Measurements from ENCODE around the gene NHERF2.

NHERF2 gene

DNA sequence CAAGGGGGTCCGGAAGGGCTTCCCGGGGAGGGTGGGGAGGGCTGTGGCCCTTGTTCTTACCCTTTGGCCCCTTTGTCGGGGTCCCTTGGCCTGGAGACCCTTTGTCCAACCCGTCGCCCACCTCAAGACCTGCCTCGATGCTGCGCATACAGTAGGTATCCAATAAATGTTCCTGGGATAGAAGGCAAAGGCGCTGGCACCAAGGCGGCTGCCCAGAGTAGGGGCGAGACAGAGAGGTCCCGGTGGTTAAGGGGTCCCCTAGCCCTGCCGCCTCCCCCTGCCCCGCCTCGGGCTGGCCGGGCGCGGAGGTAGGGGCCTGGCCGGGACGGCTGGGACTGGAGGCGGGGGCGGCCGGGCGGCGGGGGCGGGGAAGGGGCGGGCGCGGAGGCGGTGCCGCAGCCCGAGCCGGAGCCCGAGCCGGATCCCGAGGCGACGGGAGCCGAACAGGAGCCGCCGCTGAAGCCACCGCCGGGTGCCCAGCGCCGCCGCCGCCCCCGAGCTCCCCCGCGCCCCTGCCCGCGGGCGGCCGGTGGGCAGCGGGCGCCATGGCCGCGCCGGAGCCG is at the start of gene NHERF2:
Gene NHERF2 (plus strand): TSS at position 442 of the 563 bp plus-strand sequence. CDS start 104 bp downstream, at position 546.
- DNase-seq = peak; percentile 54

GRCh38 chr16:1976951-1977874 is 49.5 kb upstream of the NHERF2 start:
- DNase-seq = no peak

- DNase-seq = no peak
Measured at GRCh38 chr16:1977875-1978268, 48.8 kb upstream of the NHERF2 start.

DNA sequence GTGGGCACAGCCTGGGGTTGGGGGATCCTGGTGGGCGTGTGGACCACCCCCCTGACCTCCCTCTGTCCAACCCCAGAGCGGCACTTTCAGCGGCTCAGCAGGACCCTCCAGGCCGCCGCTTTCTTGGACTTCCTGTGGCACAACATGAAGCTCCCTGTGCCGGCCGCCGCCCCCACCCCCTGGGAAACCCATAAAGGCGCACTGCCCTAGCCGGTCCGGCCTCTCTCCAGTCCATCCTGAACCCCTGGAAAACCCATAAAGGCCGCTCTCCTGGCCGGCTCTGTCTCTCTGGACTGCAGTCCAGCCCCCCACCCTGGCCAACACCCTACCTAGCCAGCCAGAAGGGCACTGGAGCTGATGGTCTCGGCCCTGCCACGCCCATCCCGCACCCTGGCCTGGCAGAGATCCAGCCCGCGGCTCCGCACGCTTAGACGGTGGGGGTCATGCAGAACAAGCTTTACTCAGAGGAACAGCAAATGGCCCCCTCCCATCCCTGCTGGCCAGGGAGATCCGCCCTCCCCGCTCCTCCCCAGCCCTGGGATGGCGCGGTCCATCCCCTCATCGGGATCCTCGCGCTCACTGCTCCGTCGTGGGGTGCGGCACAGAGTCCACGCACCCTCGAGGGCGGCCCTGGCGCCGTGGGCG is 48.1 kb upstream of the NHERF2 start:
- DNase-seq = no peak

GRCh38 chr16:1979271-1980029 is 47.3 kb upstream of the NHERF2 start:
- DNase-seq = no peak

DNA sequence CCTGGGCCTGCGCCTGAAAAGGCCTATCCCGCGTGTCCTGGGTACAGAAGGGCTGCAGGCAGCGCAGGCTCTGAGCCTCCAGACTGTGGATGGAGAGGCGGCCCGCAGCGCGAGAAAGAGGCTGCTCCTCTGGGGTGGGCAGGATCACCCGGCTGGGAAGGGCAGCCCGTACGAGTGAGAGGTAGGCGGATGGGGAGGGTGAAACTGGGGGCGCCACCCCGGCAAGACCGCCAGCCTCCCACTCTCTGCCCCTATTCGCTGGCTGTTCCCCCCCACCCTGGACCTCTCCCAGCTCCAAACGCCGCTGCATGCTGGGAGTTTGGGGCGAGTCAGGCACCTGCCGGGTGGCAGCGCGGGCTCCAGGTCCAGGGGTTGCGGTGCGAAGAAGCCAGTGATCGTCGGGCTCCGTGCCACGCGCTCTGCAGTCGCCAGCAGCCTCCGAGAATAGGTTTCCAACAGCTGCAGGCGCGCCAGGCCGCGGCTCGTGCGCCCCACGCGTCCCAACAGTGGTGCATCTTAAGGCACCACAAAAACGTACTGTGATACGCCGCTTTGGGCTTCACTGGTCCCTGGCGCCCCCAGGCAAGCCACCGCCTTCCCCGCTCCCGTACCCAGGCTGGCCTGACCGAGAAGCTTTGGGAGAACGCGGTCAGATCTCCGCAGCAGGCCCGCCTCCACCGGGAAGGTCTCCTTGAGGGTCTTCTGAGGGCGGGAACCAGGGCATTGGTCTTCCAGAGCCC is 46.5 kb upstream of the NHERF2 start:
- DNase-seq = peak; percentile 55

- no peak for DNase-seq
Measured at GRCh38 chr16:1980770-1981087, 46.0 kb upstream of the NHERF2 start.

GRCh38 chr16:1981398-1981836 is 45.3 kb upstream of the NHERF2 start, which contains the start of gene NOXO1:
TSS of gene NOXO1 (minus strand) at chr16:1981469. CDS start at chr16:1981179, 290 bp downstream.
- DNase-seq = no peak

GRCh38 chr16:1982013-1982433 is 44.7 kb upstream of the NHERF2 start:
- no peak for DNase-seq

GRCh38 chr16:1982991-1983543 is 43.6 kb upstream of the NHERF2 start:
- DNase-seq = no peak

GRCh38 chr16:1983544-1984346 is 43.0 kb upstream of the NHERF2 start, which contains the start of gene GFER:
TSS of gene GFER (plus strand) at chr16:1984193. CDS start at chr16:1984219, 26 bp downstream.
- peak; percentile 94 for DNase-seq

- no peak for DNase-seq
Measured at GRCh38 chr16:1984347-1985225, 42.1 kb upstream of the NHERF2 start.

DNA sequence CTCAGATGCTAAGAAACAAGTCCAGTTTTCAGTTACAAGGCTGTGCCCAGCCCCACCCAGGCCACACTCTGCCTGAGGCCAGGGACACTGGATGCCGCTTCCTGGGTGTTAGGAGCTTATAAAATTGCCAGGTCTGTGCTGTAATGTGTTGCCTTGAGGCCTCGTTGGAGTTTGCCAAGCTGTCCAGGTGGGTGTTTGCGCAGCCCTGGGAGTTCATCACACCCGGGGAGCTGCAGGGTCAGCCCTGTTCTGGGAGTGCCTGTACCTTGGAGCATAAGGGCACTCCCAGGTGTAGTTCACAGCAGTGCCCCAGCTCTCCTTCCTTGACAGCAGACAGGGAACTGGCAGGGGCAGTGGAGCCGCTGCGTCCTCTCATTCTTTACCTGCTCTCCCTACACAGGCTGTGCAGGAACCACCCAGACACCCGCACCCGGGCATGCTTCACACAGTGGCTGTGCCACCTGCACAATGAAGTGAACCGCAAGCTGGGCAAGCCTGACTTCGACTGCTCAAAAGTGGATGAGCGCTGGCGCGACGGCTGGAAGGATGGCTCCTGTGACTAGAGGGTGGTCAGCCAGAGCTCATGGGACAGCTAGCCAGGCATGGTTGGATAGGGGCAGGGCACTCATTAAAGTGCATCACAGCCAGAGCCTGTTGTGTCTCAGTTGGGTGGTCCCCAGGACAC is 41.1 kb upstream of the NHERF2 start:
- no peak for DNase-seq

DNA sequence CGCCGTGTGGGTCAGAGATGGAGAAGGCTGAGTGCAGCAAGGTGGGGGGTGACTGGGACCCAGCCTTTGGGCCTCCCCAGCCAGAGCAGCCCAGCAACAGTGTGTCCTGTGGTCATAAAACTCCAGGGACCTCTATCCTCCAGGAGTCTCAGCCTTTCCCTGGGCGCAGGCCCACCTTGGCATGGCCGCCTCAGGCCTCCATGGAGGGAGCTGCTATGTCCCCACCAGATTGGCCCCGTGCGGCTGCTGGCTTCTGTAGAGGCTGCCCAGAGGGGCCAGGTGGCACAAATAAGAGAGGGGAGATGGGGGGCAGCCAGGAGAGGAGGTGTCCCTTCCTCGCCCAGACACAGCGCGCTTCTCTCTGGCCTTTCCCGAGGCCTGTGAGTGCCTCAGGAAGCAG is 39.5 kb upstream of the NHERF2 start:
- DNase-seq = no peak

DNA sequence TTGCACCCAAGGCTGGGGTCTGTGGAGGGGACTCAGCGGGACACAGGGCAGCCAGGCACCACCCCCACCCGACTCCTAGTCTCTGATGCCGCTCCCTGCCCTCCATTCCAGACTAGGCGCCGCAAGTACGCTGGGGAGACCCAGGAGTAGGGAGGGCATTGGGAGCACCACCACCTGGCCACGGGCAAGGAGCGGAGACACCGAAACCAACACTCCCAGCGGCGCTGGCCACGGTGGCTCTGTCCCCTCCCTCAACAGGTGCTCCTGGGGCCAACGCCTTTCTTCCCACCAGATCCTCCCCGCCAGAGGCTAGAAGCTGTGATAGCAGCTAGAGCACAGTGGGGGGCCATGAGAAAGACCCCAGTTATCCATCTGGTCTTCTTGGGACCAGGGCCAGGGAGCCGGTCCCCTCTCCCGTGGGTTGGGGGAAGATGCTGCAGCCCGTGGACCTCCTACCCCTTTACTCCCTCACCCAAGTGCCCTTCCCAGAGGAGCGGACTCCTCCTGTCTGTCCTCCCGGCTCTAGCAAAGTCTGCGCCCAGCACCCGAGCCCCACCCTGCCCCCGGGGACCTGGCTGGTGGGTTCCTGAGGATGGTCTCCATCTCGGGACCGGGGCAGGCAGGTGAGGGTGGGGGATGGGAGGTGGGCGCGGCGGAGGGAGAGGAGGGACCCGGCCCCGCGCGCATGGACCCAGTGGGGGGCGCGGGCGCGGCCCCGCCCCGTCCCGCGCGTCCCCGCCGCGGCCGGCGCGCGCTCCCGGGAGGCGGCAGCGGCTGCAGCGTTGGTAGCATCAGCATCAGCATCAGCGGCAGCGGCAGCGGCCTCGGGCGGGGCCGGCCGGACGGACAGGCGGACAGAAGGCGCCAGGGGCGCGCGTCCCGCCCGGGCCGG is 37.2 kb upstream of the NHERF2 start, which contains the start of gene SYNGR3:
Gene SYNGR3 (plus strand): TSS at position 762 of the 892 bp plus-strand sequence. CDS start 133 bp downstream, outside the sequence.
- no peak for DNase-seq

DNA sequence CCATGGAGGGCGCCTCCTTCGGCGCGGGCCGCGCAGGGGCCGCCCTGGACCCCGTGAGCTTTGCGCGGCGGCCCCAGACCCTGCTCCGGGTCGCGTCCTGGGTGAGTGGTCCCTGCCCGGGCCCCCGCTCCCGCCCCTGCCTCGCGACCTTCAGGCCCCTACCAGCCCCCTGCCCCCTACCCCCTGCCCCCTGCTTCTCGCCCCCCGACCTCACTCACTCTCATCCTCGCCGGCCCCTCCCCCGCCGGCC is 36.7 kb upstream of the NHERF2 start:
- no peak for DNase-seq

DNA sequence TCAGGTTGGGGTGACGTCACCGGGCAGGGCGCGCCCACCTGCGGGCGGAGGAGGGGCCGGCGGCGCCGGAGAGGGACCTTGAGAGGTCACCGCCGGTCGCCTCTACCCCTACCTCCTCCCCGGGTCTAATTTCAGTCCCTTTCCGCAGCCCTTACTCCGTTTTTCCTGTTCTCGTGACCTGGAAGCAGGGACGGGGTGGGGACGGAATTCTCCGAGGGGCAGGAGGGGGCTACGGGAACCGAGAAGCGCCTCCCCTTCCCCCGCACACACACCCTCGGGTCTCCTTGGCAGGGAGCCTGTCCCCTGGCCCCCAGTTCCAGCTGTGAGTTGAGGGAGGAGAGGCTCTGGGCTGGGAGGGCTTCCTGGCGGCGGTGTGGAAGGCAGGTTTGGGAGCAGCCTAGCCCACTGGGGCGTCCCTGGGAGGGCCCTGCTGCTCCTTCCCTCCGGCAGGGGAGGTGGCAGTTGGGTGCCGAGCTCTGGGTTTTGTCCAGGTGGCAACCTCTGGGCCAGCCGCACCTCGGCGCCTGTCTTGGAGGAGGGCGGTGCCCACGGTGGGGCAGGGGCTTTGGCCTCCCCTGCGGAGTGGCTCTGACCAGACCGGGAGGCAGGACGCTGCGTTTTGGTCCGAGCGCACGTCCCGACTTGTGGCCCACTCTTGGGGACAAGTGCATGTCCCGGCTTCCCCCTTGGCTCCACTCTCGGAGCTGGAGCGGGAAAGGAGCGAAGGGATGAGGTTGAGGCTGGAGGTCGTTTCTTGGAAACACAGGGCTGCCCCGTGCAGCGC is 36.2 kb upstream of the NHERF2 start:
- no peak for DNase-seq
